Measurements from ENCODE around the gene DRC3.

Gene DRC3

DNA sequence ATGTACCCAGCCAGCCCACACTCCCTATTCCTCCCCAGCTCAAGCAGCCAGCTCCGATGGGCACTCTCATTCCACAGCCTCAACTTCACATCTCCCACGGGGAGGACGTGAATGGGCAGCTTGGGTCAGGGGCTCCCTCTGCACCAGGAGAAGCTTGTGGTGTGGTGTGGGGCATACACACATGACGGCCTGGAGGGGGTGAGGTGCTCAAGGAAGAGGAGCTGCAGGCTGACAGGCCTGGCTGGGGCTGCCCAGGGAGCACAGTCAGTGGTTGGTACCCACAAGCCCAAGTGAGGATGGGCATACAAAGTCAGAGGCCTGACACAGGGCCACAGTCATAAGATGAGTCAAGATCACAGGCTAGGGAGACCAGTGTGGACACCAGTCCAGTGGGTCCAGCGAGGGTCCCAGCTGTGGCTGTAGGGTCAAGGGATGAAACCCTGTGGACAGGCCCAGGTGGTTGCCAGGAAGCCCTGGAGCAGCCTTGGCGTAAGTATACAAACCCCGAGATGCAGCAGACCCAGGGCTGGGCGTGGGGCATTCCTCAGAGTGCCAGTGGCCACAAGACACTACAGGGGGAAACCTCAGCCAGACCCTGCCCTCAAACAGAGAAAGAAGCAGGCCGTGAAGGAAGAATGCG lies 4.4 kb downstream of the DRC3 start:
- DNase-seq (ENCODE audit: low read depth) = no peak
- H3K4me3 ChIP-seq (ENCODE audit: low read length) = no peak overlapping the region
- TF ChIP-seq, protein P1, sequence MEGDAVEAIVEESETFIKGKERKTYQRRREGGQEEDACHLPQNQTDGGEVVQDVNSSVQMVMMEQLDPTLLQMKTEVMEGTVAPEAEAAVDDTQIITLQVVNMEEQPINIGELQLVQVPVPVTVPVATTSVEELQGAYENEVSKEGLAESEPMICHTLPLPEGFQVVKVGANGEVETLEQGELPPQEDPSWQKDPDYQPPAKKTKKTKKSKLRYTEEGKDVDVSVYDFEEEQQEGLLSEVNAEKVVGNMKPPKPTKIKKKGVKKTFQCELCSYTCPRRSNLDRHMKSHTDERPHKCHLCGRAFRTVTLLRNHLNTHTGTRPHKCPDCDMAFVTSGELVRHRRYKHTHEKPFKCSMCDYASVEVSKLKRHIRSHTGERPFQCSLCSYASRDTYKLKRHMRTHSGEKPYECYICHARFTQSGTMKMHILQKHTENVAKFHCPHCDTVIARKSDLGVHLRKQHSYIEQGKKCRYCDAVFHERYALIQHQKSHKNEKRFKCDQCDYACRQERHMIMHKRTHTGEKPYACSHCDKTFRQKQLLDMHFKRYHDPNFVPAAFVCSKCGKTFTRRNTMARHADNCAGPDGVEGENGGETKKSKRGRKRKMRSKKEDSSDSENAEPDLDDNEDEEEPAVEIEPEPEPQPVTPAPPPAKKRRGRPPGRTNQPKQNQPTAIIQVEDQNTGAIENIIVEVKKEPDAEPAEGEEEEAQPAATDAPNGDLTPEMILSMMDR (conservative IDR thresholded peaks at IDR 0.05; ENCODE audit: low read depth, low read length) = no peak

DNA sequence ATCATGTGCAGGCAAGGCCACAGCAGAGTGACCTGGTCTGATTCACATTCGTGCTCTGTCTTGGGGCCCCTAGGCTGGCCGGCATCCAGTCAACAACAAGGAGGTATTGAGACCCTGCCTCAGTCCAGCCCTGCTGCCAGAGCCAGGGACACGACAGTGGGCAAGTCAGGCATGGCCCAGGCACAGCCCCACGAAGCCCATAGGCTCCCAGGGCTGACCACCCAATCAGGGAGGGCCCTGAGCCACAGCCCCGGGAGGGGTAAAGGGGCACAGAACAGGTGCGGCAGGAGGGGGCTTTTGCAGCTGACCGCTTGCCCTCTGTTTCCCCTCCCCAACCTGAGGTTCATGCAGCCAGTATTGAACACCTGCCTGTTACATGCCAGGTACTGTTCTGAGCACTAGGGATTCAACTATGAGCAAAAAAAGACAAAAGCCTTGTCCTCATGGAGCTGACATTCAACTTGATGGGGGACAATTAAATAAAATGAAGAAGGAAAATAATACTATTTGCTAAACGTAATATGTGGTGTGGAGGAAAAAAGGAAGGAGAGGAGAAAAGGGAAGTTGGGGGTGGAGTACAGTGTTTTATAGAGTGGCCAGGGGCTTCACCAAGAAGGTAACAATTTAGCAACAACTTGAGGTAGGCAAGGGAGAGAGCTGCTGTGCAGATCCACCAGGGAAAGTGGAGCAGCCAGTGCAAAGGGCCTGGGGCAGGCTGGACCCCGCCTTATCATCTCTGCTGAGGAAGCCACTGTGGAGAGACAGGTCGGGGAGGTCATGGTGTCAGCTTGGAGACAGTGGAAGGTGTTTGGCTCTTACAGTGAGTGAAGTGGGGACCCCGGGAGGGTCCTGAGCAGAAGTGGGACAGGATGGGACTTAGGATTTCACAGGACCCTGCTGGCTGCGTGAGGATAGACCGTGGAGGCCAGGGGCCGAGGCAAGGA lies 6.1 kb downstream of the DRC3 start:
- no peak overlapping the region for H3K4me3 ChIP-seq (ENCODE audit: low read length)
- no peak for DNase-seq (ENCODE audit: low read depth)
- TF ChIP-seq, protein P1 (conservative IDR thresholded peaks at IDR 0.05; ENCODE audit: low read depth, low read length) = no peak

DNA sequence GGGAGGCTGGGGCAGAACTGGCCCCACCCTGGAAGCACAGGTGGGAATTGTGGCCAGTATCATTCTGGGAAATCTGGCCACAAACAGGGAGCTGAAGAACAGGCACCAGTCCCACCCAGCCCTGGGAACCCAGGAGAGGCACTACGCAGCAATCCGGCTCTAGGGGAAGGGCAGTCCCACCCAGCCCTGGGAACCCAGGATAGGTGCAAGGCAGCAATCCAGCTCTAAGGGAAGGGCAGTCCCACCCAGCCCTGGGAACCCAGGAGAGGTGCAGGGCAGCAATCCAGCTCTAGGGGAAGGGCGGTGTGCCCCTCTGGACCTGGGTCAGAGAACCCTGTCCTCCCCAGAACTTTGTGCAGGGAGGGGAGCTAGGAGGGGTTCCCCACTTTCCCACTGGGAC lies 7.1 kb downstream of the DRC3 start:
- TF ChIP-seq, protein P1 (conservative IDR thresholded peaks at IDR 0.05; ENCODE audit: low read depth, low read length) = no peak
- DNase-seq (ENCODE audit: low read depth) = no peak
- H3K4me3 ChIP-seq (ENCODE audit: low read length) = no peak overlapping the region

DNA sequence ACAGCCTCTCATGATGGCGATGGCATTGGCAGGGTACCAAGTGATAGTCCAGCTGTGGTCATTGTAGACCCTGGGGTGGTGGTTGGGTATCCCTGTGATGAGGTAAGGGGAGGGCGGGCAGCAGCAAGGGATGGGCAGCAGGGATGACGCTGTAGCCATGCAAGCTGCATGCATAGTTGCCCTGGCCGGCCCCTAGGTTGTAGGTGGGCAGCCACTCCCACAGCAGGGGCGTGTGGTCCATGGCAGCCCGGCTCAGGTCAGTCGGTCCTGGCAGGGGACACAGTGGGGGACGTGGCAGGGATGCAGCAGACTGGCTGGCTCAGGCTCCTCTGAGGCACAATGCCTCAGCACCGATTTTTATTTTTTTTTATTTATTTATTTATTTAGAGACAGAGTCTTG lies 8.7 kb downstream of the DRC3 start:
- DNase-seq (ENCODE audit: low read depth) = no peak
- TF ChIP-seq, protein P1 (conservative IDR thresholded peaks at IDR 0.05; ENCODE audit: low read depth, low read length) = no peak
- H3K4me3 ChIP-seq (ENCODE audit: low read length) = no peak overlapping the region

DNA sequence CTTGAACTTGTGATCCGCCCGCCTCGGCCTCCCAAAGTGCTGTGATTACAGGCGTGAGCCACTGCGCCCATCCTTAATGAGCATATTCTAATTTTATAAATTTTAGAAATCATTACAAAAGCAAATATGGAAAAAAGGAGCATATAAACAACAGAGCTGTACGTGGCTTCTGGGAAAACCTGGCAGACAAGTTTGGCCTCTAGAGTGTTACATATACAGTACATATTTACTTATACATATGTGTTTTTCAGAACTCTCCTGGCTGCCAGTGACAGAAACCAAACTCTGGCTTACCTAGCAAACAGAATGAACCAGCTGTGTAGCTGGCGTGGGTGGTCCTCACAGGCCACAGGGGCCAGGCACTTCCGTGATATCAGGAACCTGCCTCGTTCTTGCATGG lies 10.1 kb downstream of the DRC3 start:
- no peak overlapping the region for H3K4me3 ChIP-seq (ENCODE audit: low read length)
- TF ChIP-seq, protein P1 (conservative IDR thresholded peaks at IDR 0.05; ENCODE audit: low read depth, low read length) = no peak
- no peak for DNase-seq (ENCODE audit: low read depth)

DNA sequence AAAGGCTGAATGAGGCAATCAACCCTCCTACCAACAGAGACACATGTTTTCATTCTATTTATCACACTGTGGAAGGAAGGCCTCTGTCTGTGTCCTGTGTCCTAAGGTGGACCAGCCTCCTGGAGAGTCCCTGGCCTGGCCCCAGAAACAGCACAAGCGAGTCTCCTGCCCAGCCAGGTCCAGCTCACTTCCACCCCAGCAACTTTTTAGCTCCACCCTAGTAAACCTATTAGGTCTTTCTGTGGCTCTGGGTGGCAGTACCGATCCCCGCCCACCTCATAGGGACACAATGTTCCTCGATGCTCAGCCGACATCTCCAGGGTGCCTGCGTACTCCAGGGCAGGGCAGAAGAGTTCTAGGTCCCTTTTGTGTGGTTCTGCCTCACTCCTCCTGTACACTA lies 10.7 kb downstream of the DRC3 start:
- no peak overlapping the region for H3K4me3 ChIP-seq (ENCODE audit: low read length)
- DNase-seq (ENCODE audit: low read depth) = no peak
- TF ChIP-seq, protein P1 (conservative IDR thresholded peaks at IDR 0.05; ENCODE audit: low read depth, low read length) = no peak
